Endodermal cell (in vitro differentiated cells): ENCODE measurements around the gene CPD. TPM values are rescaled to one million over a fixed set of nuclear protein-coding genes. Genes with fewer than 3 reads are reported as not detected.
"Not testable (repeated sequence)": the region's sequence is repeated elsewhere in the genome, so short reads cannot be mapped to it uniquely, and the experiment has no call there.

ENCODE experiments used
- DNase-seq: peaks from one replicate; pipeline ENCODE4 v3.0.0-alpha.2; 2017
- H3K27ac ChIP-seq: 2 replicates; pipeline ENCODE4 v1.5.1; 2013; ENCODE audit warnings: mild to moderate bottlenecking, low read depth, low read length, moderate library complexity
- H3K27me3 ChIP-seq: 2 replicates; pipeline ENCODE4 v1.6.1; 2013; ENCODE audit warnings: mild to moderate bottlenecking, low read length, moderate library complexity; ENCODE audit not compliant: insufficient read depth, control insufficient read depth, poor library complexity, severe bottlenecking
- H3K36me3 ChIP-seq: 2 replicates; pipeline ENCODE4 v1.7.0; 2013; ENCODE audit warnings: mild to moderate bottlenecking, low read length, moderate library complexity; ENCODE audit not compliant: control insufficient read depth, insufficient read depth
- H3K4me1 ChIP-seq: one replicate; pipeline ENCODE4 v1.7.0; 2013; ENCODE audit warnings: low read length; ENCODE audit not compliant: control insufficient read depth, insufficient read depth
- H3K4me3 ChIP-seq: 2 replicates; pipeline ENCODE4 v1.5.1; 2013; ENCODE audit warnings: mild to moderate bottlenecking, low read length, moderate library complexity
- H3K9ac ChIP-seq: 2 replicates; pipeline ENCODE4 v1.6.1; 2013; ENCODE audit warnings: mild to moderate bottlenecking, low read length, moderate library complexity; ENCODE audit not compliant: poor library complexity, severe bottlenecking; ENCODE audit errors: extremely low read depth
- H3K9me3 ChIP-seq: 2 replicates; pipeline ENCODE4 v1.6.1; 2013; ENCODE audit warnings: mild to moderate bottlenecking, low read length, moderate library complexity; ENCODE audit not compliant: control insufficient read depth
- H3K27ac Mint-ChIP-seq: 2 replicates; pipeline ENCODE4 v1.8.0; 2020; ENCODE audit warnings: mixed read lengths
- H3K27me3 Mint-ChIP-seq: 2 replicates; pipeline ENCODE4 v1.8.0; 2021; ENCODE audit warnings: mild to moderate bottlenecking, mixed read lengths; ENCODE audit not compliant: insufficient read depth
- H3K36me3 Mint-ChIP-seq: 2 replicates; pipeline ENCODE4 v1.8.0; 2020; ENCODE audit warnings: low read depth, mixed read lengths
- H3K4me1 Mint-ChIP-seq: 2 replicates; pipeline ENCODE4 v1.8.0; 2020; ENCODE audit warnings: mixed read lengths
- H3K4me3 Mint-ChIP-seq: 2 replicates; pipeline ENCODE4 v1.8.0; 2020; ENCODE audit warnings: mild to moderate bottlenecking, moderate library complexity, mixed read lengths
- H3K9me3 Mint-ChIP-seq: 2 replicates; pipeline ENCODE4 v1.8.0; 2020; ENCODE audit warnings: mild to moderate bottlenecking, mixed read lengths
- CTCF ChIP-seq: fragments of 200-600 bp; sonication (generic); conservative IDR thresholded peaks from 2 replicates; pipeline ENCODE4 v1.5.0; 2021; ENCODE audit warnings: antibody characterized with exemption, mild to moderate bottlenecking
- WGBS, 2 experiments: methylation state at CpG; one replicate each; pipeline versions ENCODE4 v1.1.5 to v1.1.7; 2013; ENCODE audit warnings: missing lambda C conversion rate in 2 of 2, mixed read lengths in 1 of 2; ENCODE audit not compliant: insufficient coverage in 1 of 2, insufficient read length in 1 of 2; 5-methylcytosine and 5-hydroxymethylcytosine counted together
- total RNA-seq, 2 donors: library from RNA; stranded (reverse); fragmentation: NEBNext Ultra II Directional in 1 of 2; extraction: Animal tissue kit (Norgen Biotek cat#: 25700) in 1 of 2; gene quantifications; 2 replicates in 1 of 2; 3 replicates in 1 of 2; pipeline ENCODE4 v1.2.1, GENCODE V29; 2021

CPD gene
- total RNA-seq, 2 donors from 2014 or later = 81.7 to 82.1 TPM

- Histone ChIP-seq H3K27me3 (no peaks in the 10 kb centered on the region), H3K27ac (no peak overlapping the region), H3K36me3 (peaks cover 86% of the 10 kb centered on the region), H3K9me3 (peaks cover 38% of the 10 kb centered on the region), H3K9ac (no peak overlapping the region), H3K4me1 (no peaks in the 10 kb centered on the region), H3K4me3 (no peak overlapping the region)
- Mint-ChIP-seq H3K36me3 (peaks cover 82% of the 10 kb centered on the region), H3K4me1 (no peaks in the 10 kb centered on the region), H3K9me3 (peaks cover 25% of the 10 kb centered on the region), H3K27ac (no peak overlapping the region), H3K4me3 (no peak overlapping the region), H3K27me3 (no peaks in the 10 kb centered on the region)
- DNase-seq = no peak
- 94 to 96% methylated on average over 3 to 5 of the region's 6 CpGs for WGBS, 2 experiments
- no peak for TF ChIP-seq CTCF
These were observed 79.6 kb downstream of the CPD start for GRCh38 chr17:30458371-30458770.

- not testable (repeated sequence) for H3K4me1 ChIP-seq, H3K4me3 Mint-ChIP-seq, H3K27ac ChIP-seq, H3K9ac ChIP-seq, H3K4me1 Mint-ChIP-seq, H3K27me3 ChIP-seq, H3K27me3 Mint-ChIP-seq, H3K4me3 ChIP-seq, H3K27ac Mint-ChIP-seq, DNase-seq
- Histone ChIP-seq H3K36me3 (peaks cover 86% of the 10 kb centered on the region), H3K9me3 (peaks cover 33% of the 10 kb centered on the region)
- H3K36me3 Mint-ChIP-seq = peaks cover 81% of the 10 kb centered on the region
- H3K9me3 Mint-ChIP-seq = peaks cover 21% of the 10 kb centered on the region
- 94 to 100% methylated on average over 2 to 4 of the region's 5 CpGs for WGBS, 2 experiments
These were observed 80.2 kb downstream of the CPD start for GRCh38 chr17:30458797-30459413.

- Mint-ChIP-seq H3K9me3 (no peaks in the 10 kb centered on the region), H3K4me3 (no peak overlapping the region), H3K27me3 (no peaks in the 10 kb centered on the region), H3K36me3 (peaks cover 10% of the 10 kb centered on the region), H3K4me1 (no peaks in the 10 kb centered on the region), H3K27ac (no peak overlapping the region)
- no peak overlapping the region for H3K4me3 ChIP-seq
- no peak for TF ChIP-seq CTCF
- DNase-seq = no peak
- peaks cover 31% of the 10 kb centered on the region for H3K36me3 ChIP-seq
- H3K27me3 ChIP-seq = no peaks in the 10 kb centered on the region
- WGBS, 2 experiments = 81 to 97% methylated on average over 2 of the region's 2 CpGs
- no peaks in the 10 kb centered on the region for H3K4me1 ChIP-seq
- no peak overlapping the region for H3K27ac ChIP-seq
- H3K9me3 ChIP-seq = no peaks in the 10 kb centered on the region
- H3K9ac ChIP-seq = no peak overlapping the region
These were observed 89.7 kb downstream of the CPD start for GRCh38 chr17:30468465-30468864.
